ENCODE data around the gene SH2D3C.
A peak's percentile ranks its signal among the peaks of the same experiment; 100 is the strongest.

SH2D3C gene

DNA sequence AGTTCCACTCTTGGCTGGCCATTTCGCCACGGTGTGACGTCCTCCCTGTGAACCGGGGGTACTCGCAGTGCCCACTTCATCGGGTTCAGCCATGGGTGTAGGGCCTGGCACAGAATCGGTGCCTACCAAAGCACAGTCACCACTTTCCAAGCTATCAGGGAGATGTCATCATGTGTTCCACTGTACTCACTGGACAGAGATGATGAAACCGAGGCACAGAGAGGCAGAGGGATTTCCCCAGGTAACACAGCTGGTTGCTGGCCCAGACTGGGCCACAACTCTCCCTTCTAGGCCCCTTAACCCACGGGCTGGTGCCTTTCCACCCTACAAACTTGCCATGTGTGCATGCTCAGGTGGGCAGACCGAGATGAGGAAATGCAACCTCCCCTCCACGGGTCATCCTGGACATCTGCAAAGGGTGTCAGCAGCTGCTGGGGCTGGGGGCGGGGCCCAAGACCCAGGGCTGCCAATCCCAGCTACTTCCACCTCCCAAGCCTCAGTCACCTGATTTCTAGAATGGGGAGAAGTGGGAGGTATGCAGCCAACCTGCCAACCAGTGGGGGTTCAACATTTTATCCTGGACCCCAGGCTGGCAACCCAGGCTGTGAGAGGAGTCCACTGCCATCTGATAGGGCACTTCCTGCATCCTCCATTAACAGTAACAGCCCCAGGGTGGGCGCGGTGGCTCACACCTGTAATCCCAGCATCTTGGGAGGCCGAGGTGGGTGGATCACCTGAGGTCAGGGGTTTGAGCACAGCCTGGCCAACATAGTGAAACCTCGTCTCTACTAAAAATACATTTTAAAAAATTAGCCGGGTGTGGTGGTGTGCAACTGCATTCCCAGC lies 893 bp upstream of the SH2D3C start:
- H3K27me3 ChIP-seq (ENCODE audit: control insufficient read depth, insufficient read depth, low read length), result no peaks in the 10 kb centered on the region
- no peaks in the 10 kb centered on the region for H3K36me3 ChIP-seq (ENCODE audit: control insufficient read depth, low read depth, low read length)
- no peak overlapping the region for H3K9ac ChIP-seq (ENCODE audit: low read length)
- H3K4me1 ChIP-seq (ENCODE audit: control insufficient read depth, low read depth, low read length), result no peaks in the 10 kb centered on the region
- no peaks in the 10 kb centered on the region for H3K9me3 ChIP-seq (ENCODE audit: control insufficient read depth, low read depth, low read length)
- no peak overlapping the region for H3K4me3 ChIP-seq (ENCODE audit: low read length)
- no peak overlapping the region for H3K27ac ChIP-seq (ENCODE audit: low read length)

- H3K9ac ChIP-seq (ENCODE audit: low read length), result no peak overlapping the region
- H3K36me3 ChIP-seq (ENCODE audit: control insufficient read depth, low read depth, low read length), result no peaks in the 10 kb centered on the region
- no peaks in the 10 kb centered on the region for H3K27me3 ChIP-seq (ENCODE audit: control insufficient read depth, insufficient read depth, low read length)
- no peak overlapping the region for H3K27ac ChIP-seq (ENCODE audit: low read length)
- no peak overlapping the region for H3K4me3 ChIP-seq (ENCODE audit: low read length)
- no peaks in the 10 kb centered on the region for H3K4me1 ChIP-seq (ENCODE audit: control insufficient read depth, low read depth, low read length)
- no peaks in the 10 kb centered on the region for H3K9me3 ChIP-seq (ENCODE audit: control insufficient read depth, low read depth, low read length)
Measured at GRCh38 chr9:127777368-127777980, 992 bp downstream of the SH2D3C start.

GRCh38 chr9:127776924-127777289 lies 1.6 kb downstream of the SH2D3C start:
- H3K9me3 ChIP-seq (ENCODE audit: control insufficient read depth, low read depth, low read length), result no peaks in the 10 kb centered on the region
- H3K4me3 ChIP-seq (ENCODE audit: low read length), result no peak overlapping the region
- H3K27me3 ChIP-seq (ENCODE audit: control insufficient read depth, insufficient read depth, low read length), result no peaks in the 10 kb centered on the region
- peaks cover under 1% of the 10 kb centered on the region for H3K4me1 ChIP-seq (ENCODE audit: control insufficient read depth, low read depth, low read length)
- no peak overlapping the region for H3K27ac ChIP-seq (ENCODE audit: low read length)
- no peaks in the 10 kb centered on the region for H3K36me3 ChIP-seq (ENCODE audit: control insufficient read depth, low read depth, low read length)
- no peak overlapping the region for H3K9ac ChIP-seq (ENCODE audit: low read length)

DNA sequence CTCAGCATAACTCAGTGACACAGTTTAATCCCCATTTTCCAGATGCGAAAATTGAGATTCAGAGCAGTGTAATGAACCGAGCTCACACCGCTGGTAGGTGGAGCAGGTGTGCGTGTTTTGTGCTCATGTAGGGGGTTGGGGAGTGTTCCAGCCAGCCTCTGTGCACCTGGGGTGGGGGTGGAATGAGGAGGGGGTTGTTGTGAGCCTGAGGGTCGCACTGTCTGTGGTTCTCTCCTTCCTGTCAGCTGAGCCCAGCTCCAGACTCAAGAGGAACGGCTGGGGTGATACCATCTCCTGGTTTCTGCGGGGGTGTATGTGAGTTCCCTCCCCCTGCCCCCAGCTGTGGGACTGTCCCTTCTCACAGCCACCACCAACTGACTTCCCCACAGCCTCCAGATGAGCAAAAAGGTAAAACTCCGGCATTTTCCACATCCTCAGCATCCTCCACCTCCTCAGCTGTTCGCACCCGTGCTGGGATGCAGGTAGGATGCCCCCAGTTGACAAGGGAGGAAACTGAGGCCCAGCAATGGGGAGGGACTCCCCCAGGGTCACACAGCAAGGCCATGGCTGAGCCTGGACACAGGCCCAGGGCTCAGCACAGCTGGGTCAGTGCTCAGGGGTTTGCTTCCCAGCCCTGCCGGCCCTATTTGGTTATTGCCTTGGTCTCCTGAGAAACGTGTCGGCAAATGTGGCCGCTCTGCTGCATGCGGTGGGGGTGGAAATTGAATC lies 2.1 kb downstream of the SH2D3C start:
- H3K9me3 ChIP-seq (ENCODE audit: control insufficient read depth, low read depth, low read length), result no peaks in the 10 kb centered on the region
- peaks cover 4% of the 10 kb centered on the region for H3K4me1 ChIP-seq (ENCODE audit: control insufficient read depth, low read depth, low read length)
- no peaks in the 10 kb centered on the region for H3K27me3 ChIP-seq (ENCODE audit: control insufficient read depth, insufficient read depth, low read length)
- no peak overlapping the region for H3K27ac ChIP-seq (ENCODE audit: low read length)
- H3K4me3 ChIP-seq (ENCODE audit: low read length), result no peak overlapping the region
- no peaks in the 10 kb centered on the region for H3K36me3 ChIP-seq (ENCODE audit: control insufficient read depth, low read depth, low read length)
- H3K9ac ChIP-seq (ENCODE audit: low read length), result no peak overlapping the region

DNA sequence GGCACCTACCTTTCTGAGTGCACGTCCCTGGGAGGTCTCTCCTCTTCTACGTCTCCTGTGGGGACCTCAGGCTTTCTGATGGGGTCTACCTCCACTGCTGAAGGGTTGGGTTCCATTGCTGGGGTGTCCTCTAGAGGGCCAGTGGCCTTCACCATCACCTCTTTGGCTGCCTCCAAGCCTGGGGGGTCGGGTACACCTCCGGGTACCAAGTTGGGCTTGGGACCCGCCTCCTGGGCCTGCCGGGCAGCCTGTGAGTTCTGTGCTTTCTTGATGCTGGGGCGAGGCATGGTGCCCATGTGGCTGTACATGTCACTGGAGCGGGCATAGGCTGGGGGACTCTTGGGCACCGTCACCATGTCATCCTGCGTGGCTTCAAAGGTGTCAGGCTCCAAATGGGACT lies 4.5 kb downstream of the SH2D3C start:
- H3K27me3 ChIP-seq (ENCODE audit: control insufficient read depth, insufficient read depth, low read length), result peaks cover 9% of the 10 kb centered on the region
- H3K36me3 ChIP-seq (ENCODE audit: control insufficient read depth, low read depth, low read length), result no peaks in the 10 kb centered on the region
- no peak overlapping the region for H3K4me3 ChIP-seq (ENCODE audit: low read length)
- peaks cover 15% of the 10 kb centered on the region for H3K4me1 ChIP-seq (ENCODE audit: control insufficient read depth, low read depth, low read length)
- no peaks in the 10 kb centered on the region for H3K9me3 ChIP-seq (ENCODE audit: control insufficient read depth, low read depth, low read length)
- no peak overlapping the region for H3K9ac ChIP-seq (ENCODE audit: low read length)
- H3K27ac ChIP-seq (ENCODE audit: low read length), result no peak overlapping the region

- Histone ChIP-seq H3K4me3 (ENCODE audit: low read length) (no peak overlapping the region), H3K9ac (ENCODE audit: low read length) (no peak overlapping the region), H3K4me1 (ENCODE audit: control insufficient read depth, low read depth, low read length) (peaks cover 15% of the 10 kb centered on the region), H3K27me3 (ENCODE audit: control insufficient read depth, insufficient read depth, low read length) (peaks cover 9% of the 10 kb centered on the region), H3K27ac (ENCODE audit: low read length) (no peak overlapping the region), H3K36me3 (ENCODE audit: control insufficient read depth, low read depth, low read length) (no peaks in the 10 kb centered on the region), H3K9me3 (ENCODE audit: control insufficient read depth, low read depth, low read length) (no peaks in the 10 kb centered on the region)
Measured at GRCh38 chr9:127773272-127773671, 5.2 kb downstream of the SH2D3C start.

DNA sequence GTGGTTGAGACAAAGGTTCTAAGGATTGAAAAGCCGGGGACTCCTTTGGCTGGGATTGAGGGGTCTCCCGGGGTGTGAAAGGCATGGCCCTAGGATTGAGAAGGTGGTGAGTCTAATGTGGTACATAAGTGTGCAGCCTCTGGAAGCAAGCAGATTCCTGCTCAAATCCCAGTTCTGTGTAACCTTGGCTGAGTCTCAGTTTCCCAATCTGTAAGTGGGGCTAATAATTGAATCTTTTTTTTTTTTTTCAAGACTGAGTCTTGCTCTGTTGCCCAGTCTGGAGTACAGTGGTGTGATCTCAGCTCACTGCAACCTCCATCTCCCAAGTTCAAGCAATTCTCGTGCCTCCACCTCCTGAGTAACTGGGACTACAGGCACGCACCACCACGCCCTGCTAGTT lies 5.9 kb downstream of the SH2D3C start:
- H3K27ac ChIP-seq (ENCODE audit: low read length), result no peak overlapping the region
- H3K4me1 ChIP-seq (ENCODE audit: control insufficient read depth, low read depth, low read length), result peaks cover 15% of the 10 kb centered on the region
- H3K9ac ChIP-seq (ENCODE audit: low read length), result no peak overlapping the region
- H3K27me3 ChIP-seq (ENCODE audit: control insufficient read depth, insufficient read depth, low read length), result peaks cover 9% of the 10 kb centered on the region
- no peak overlapping the region for H3K4me3 ChIP-seq (ENCODE audit: low read length)
- H3K36me3 ChIP-seq (ENCODE audit: control insufficient read depth, low read depth, low read length), result no peaks in the 10 kb centered on the region
- H3K9me3 ChIP-seq (ENCODE audit: control insufficient read depth, low read depth, low read length), result no peaks in the 10 kb centered on the region

DNA sequence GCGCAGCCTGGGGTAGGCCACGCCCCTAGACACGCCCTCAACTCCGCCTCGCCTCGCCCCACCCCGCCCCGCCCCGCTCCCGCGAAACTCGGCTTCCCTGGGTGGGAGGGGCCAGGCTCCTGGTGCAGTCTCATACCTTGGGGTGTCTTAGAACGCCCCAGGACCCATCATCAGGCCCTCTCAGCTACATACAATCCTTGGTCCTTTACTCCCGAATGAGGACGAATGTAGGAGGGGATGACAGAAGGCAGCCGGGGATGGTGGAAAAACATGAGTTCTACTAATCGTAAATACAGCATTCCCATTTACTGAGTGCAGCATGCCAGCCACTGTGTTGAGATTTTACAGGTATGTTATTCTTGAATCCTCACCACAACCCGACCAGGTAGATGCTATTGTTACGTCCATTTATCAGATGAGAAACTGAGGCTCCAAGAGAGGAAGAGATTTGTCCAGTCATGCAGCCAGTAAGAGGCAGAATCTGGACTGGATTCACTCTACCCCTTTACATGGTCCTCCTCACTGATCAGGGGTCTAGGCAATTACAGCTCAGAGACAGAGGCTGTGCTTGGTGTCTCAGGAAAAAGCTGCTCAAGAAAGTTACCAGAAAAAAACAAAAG lies 6.8 kb downstream of the SH2D3C start:
- Histone ChIP-seq H3K9me3 (ENCODE audit: control insufficient read depth, low read depth, low read length) (no peaks in the 10 kb centered on the region), H3K9ac (ENCODE audit: low read length) (no peak overlapping the region), H3K27ac (ENCODE audit: low read length) (no peak overlapping the region), H3K4me1 (ENCODE audit: control insufficient read depth, low read depth, low read length) (peaks cover 15% of the 10 kb centered on the region), H3K36me3 (ENCODE audit: control insufficient read depth, low read depth, low read length) (no peaks in the 10 kb centered on the region), H3K4me3 (ENCODE audit: low read length) (peak overlapping the region; percentile 50), H3K27me3 (ENCODE audit: control insufficient read depth, insufficient read depth, low read length) (peaks cover 9% of the 10 kb centered on the region)

DNA sequence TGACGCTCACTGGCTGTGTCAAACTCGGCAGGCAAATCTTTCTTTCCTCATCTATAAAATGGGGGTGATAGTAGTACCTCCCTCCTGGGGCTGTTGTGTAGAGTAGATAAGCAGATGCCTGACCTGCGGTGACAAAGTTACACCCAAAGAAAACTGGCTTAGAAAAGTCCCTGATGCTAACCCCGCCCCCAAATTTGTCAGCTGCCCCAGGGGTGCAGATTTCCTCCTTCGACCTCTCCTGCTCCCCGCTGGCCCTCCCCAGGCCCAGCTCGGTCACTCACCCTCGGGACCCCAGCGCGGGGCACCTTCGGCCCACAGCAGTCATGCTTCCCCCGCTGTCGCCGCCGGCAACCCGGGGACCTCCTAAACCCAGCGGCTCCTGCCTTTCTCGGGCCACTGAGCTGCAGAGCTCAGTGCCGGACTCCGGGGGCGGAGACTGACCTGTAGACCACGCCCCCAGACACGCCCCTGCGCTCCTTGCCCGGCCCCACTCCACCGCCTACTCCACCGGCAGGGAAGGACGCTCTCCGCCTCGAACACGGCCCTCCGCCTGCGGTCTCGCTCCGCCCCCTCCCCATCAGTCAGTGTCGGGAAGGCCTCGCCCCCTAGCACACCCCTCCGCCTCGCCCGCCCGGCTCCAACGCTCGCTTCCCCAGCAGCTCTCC lies 7.4 kb downstream of the SH2D3C start:
- H3K27ac ChIP-seq (ENCODE audit: low read length), result no peak overlapping the region
- no peaks in the 10 kb centered on the region for H3K36me3 ChIP-seq (ENCODE audit: control insufficient read depth, low read depth, low read length)
- peaks cover 15% of the 10 kb centered on the region for H3K4me1 ChIP-seq (ENCODE audit: control insufficient read depth, low read depth, low read length)

DNA sequence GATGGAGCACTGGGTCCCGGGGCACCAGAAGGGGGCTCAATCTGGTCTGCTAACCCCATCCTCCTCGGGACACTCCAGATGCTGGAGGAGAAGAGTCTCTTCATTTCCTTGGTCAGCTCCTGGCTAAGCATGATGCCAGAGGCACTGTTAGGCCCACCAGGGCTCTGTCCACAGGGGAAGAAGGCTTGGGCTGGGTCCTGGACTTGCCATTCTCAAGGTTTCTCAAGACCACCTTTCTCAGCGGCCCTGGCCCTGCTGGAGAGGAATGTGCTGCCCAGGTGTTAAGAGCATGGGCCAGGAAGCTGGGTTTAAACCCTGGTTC lies 7.9 kb downstream of the SH2D3C start:
- H3K9ac ChIP-seq (ENCODE audit: low read length), result no peak overlapping the region

More for the DNA sequence above, 7.4 kb downstream of the SH2D3C start:
- Histone ChIP-seq H3K9me3 (ENCODE audit: control insufficient read depth, low read depth, low read length) (no peaks in the 10 kb centered on the region), H3K4me3 (ENCODE audit: low read length) (peak overlapping the region; percentile 55), H3K9ac (ENCODE audit: low read length) (no peak overlapping the region), H3K27me3 (ENCODE audit: control insufficient read depth, insufficient read depth, low read length) (peaks cover 9% of the 10 kb centered on the region)

GRCh38 chr9:127769929-127770582 lies 8.4 kb downstream of the SH2D3C start:
- Histone ChIP-seq H3K27ac (ENCODE audit: low read length) (no peak overlapping the region), H3K9me3 (ENCODE audit: control insufficient read depth, low read depth, low read length) (no peaks in the 10 kb centered on the region), H3K9ac (ENCODE audit: low read length) (no peak overlapping the region), H3K4me1 (ENCODE audit: control insufficient read depth, low read depth, low read length) (peaks cover 15% of the 10 kb centered on the region), H3K4me3 (ENCODE audit: low read length) (peak overlapping the region; percentile 55), H3K36me3 (ENCODE audit: control insufficient read depth, low read depth, low read length) (no peaks in the 10 kb centered on the region), H3K27me3 (ENCODE audit: control insufficient read depth, insufficient read depth, low read length) (peaks cover 9% of the 10 kb centered on the region)

More for the DNA sequence above, 7.9 kb downstream of the SH2D3C start:
- no peak overlapping the region for H3K27ac ChIP-seq (ENCODE audit: low read length)
- peak overlapping the region; percentile 55 for H3K4me3 ChIP-seq (ENCODE audit: low read length)
- H3K9me3 ChIP-seq (ENCODE audit: control insufficient read depth, low read depth, low read length), result no peaks in the 10 kb centered on the region
- peaks cover 15% of the 10 kb centered on the region for H3K4me1 ChIP-seq (ENCODE audit: control insufficient read depth, low read depth, low read length)
- peaks cover 9% of the 10 kb centered on the region for H3K27me3 ChIP-seq (ENCODE audit: control insufficient read depth, insufficient read depth, low read length)
- H3K36me3 ChIP-seq (ENCODE audit: control insufficient read depth, low read depth, low read length), result no peaks in the 10 kb centered on the region
